ENCODE results near the gene MAP3K1.

DNA sequence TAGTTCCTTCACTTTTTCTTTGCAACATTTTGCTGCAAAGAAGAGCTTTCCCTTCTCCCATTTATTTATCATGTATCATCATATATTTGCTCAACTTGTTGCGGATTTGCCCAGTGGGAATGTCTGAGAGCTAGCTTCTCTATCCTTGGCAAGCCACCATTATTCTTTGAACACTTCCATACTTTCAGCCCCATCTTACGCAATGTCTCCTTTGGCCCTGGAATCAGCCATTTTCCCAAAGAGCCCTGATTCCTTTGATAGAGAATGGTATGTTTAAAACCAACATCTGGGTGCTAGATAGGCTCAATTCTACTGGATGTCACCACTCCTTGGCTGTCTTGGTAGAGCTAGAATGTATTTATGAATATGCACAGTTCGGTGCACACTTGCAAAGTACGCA is 81.4 kb downstream of the MAP3K1 start:
- TF ChIP-seq, protein P1, sequence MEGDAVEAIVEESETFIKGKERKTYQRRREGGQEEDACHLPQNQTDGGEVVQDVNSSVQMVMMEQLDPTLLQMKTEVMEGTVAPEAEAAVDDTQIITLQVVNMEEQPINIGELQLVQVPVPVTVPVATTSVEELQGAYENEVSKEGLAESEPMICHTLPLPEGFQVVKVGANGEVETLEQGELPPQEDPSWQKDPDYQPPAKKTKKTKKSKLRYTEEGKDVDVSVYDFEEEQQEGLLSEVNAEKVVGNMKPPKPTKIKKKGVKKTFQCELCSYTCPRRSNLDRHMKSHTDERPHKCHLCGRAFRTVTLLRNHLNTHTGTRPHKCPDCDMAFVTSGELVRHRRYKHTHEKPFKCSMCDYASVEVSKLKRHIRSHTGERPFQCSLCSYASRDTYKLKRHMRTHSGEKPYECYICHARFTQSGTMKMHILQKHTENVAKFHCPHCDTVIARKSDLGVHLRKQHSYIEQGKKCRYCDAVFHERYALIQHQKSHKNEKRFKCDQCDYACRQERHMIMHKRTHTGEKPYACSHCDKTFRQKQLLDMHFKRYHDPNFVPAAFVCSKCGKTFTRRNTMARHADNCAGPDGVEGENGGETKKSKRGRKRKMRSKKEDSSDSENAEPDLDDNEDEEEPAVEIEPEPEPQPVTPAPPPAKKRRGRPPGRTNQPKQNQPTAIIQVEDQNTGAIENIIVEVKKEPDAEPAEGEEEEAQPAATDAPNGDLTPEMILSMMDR (IDR thresholded peaks at IDR 0.05; ENCODE audit: poor library complexity), result no peak
- no peak for TF ChIP-seq EZH2 (IDR thresholded peaks at IDR 0.05; ENCODE audit: borderline replicate concordance)
